OCI-M2 (cell line): Measurements from ENCODE around the gene RGS6.

Source experiments
- DNase-seq: peaks from one replicate; lab custom pipeline; 2025; ENCODE audit not compliant: unreplicated experiment; lab: John Stamatoyannopoulos, UW

RGS6 gene

GRCh38 chr14:72305561-72305960, 373.3 kb downstream of the RGS6 start:
- DNase-seq: no peak

- DNase-seq: no peak
Observed at GRCh38 chr14:72308967-72309485, 376.8 kb downstream of the RGS6 start.

DNA sequence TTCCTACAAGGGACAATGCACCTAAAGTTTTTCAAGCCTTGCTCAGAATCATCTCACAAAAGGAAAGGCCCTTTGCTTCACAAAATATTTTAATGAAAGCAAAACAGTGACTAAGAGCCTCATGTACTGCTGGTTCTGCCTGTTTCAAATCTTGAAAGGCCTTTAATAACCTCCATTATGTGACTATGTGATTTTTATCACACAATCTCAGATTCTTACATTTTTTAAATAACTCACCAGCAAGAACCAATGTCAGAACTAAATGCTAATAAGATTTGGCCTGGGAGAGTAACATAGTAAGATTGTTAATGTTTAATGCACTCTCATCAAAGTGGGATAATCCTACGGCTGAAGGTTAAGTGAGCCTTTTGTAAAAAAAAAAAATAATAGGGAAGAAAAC, 378.9 kb downstream of the RGS6 start:
- no peak for DNase-seq

DNA sequence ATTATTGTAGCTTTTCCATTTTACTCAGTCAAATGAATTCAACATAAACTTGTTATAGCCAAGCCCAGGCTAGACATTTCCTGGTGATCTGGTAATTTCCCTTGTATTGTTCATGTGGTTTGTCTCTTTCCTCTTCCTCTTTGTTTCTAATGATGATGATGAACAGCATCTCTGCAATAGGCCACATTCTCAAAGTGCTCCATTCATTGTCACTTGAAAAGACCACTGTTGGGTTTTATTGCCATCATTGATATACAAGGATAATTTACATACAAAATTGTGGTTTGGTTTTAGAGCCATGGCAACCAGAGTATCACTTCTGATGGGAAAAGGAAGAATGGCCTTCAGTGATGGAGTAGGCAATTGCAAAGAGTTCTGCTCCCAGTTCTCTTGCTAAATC, 379.3 kb downstream of the RGS6 start:
- DNase-seq: no peak

DNA sequence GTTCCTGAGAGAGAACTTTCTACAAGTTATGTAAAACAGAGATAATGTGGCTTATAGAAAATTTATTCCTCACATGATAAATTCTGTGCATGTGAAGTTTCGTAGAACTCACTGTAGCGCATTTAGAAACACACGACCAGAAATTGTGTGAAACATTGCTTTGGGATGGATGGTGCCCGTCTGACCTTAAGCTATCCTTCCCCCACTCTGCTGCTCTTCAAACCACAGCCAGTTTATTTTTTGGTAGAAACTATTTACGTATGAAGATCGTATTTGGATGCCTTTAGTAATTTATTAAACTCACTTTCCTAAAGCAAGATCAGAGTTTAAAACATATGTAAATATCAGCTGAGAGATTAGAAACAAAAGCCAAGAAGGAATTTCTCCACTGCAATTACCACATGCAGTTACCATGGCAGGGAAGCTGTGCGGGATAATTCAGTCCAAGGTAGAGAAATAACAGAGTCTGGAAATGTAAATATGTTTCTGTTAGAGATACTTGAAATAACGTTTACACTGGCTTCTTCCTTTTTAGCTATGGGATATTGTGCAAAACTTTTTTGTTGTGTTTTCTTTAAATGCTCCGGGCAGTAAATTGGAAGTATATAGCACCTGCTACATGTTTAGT, 382.7 kb downstream of the RGS6 start:
- DNase-seq: no peak

DNA sequence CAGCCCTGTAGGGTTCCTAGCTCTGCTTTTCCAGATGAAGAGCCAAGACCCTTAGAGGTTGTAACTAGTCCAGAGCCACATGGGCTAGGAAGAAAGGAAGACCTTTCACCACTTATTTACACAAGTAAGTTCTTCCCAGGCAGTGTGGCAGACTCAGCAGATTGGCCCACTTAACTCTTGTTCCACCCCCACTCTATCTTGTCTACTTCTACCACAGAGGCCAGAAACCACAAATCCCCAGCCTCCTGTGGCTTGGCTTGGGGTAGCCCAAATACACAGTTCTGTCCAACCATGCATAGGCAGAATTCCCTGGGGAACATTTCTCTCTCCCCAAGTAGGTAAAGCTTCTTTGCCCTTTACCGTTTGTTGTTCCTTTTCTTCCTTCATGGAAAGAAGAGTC, 383.5 kb downstream of the RGS6 start:
- no peak for DNase-seq

DNA sequence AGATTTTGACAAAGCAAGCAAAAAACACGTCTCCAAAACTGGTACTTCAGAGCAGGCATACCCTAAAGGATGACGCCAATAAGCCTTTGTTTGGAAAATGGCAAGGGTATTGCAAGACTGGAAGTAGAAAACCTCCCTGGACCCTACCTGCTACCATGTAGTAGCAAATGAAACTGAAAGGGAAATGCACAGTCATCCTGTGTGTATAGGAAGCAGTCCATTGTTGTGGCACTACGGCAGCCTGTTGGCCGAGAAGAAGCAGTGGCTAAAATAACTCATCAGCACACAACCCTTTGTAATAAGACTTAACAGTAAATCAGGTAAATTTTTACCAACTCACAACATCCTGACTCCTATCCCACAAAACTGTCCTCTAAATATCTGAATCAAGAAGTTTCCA, 386.4 kb downstream of the RGS6 start:
- DNase-seq: no peak

GRCh38 chr14:72332046-72332445, 399.8 kb downstream of the RGS6 start:
- no peak for DNase-seq

DNA sequence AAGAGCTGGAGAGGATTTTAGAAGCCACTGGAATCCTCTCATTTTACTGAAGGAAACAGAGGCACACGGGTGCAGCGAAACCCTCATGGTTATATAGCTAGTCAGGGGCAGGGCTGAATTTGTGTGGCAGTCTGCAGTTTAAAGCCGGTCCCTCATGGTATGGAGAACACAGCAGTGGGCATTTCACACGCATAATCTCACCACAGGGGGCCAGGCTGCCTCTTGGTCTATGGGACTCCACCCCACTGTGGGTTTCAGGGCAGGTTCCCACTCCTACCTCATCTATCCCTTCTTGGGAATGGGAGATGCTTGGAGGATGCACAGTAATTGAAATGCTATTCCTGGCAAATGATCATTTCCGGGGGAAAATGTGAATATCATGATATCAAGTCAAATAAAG, 400.6 kb downstream of the RGS6 start:
- no peak for DNase-seq

DNA sequence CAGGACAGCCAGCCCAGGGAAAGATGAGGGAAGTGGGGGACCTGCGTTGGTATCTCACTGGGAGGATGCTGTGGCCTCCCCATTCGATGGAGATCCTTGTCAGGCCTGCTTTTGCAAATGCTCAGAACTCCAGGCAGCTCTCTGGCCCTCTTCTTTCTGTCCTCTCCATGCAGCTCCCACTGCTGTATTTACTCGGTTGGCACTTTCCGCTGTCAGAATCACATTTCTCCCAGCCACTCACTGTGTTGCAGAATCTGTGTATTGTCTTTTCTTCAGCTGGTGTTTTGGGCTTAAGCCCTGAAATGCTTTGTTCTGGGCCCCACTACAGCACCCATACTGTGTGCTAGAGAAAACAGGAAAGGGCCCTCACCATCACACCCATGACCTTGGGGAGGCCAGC, 401.1 kb downstream of the RGS6 start:
- DNase-seq: no peak

DNA sequence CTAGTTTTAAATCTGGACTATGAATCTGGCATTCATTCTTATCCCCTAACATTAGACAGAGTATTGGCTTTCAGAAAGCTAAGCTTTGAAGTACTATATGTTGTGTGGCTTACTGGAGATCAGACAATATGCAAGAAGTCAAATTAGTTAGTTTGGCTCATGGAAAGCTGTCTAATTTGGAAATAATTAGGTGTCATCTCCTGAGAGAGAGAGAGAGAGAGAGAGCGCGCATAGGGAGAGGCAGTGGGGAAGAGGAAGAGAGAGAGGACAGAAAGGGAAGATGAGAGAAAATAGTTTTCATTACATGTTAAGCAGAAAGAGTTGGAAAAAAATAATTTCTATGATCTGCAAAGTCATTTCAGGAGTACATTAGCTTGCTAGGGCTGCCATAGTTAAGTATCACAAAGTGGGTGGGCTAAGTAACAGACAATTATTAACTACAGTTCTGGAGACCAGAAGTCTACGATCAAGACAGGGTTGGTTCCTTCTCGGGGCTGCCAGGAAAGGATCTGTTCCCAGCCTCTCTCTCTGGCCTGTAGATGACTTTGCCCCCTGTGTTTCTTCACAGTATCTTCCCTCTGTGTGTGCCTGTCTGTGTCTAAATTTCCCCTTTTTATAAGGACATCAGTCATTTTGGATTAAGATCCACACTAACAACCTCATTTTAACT, 404.2 kb downstream of the RGS6 start:
- DNase-seq: no peak

DNA sequence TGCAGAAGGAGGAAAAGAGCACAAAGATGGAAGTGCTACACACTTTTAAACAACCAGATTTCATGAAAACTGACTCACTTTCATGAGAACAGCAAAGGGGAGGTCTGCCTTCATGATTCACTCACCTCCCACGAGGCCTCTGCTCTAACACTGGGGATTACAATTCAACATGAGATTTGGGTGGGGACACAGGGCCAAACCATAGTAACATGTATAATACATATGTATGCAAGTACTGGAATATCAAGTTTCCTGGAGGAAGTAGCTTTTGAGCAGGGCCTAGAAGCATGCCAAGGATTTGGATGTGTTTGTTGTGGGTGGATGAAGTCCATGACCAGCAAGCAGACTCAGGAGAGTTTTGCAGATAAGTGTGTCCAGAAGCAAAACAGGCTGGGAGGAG, 409.0 kb downstream of the RGS6 start:
- no peak for DNase-seq

GRCh38 chr14:72341686-72342085, 409.5 kb downstream of the RGS6 start:
- DNase-seq: no peak

GRCh38 chr14:72347118-72347517, 414.9 kb downstream of the RGS6 start:
- no peak for DNase-seq

- DNase-seq: no peak
Observed at GRCh38 chr14:72350215-72350614, 418.0 kb downstream of the RGS6 start.

- no peak for DNase-seq
Observed at GRCh38 chr14:72352012-72352411, 419.8 kb downstream of the RGS6 start.

GRCh38 chr14:72366619-72367018, 434.4 kb downstream of the RGS6 start:
- no peak for DNase-seq

- no peak for DNase-seq
Observed at GRCh38 chr14:72369106-72369505, 436.9 kb downstream of the RGS6 start.

GRCh38 chr14:72377016-72377415, 444.8 kb downstream of the RGS6 start:
- no peak for DNase-seq

GRCh38 chr14:72380456-72380855, 448.2 kb downstream of the RGS6 start:
- DNase-seq: peak; percentile 30

- DNase-seq: no peak
Observed at GRCh38 chr14:72383865-72384264, 451.6 kb downstream of the RGS6 start.

DNA sequence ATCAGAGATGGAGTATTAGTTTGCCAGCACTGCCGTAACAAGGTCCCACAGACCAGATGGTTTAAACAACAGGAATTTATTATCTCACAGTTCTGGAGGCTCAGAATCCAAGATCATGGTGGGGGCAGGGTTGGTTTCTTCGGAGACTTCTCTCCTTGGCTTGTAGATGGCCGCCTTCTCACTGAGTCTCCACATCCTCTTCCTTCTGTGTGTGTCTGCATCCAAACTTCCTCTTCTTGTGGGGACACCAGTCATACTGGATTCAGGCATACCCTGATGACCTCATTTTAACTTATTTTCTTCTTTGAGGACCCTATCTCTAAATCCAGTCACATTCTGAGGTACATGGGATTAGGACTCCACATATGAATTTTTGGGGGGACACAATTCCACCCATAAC, 455.5 kb downstream of the RGS6 start:
- DNase-seq: no peak

- DNase-seq: no peak
Observed at GRCh38 chr14:72389200-72389599, 457.0 kb downstream of the RGS6 start.
